Immature natural killer cell (primary cell): ENCODE data around the gene TMEM239. TPM values are rescaled to one million over a fixed set of nuclear protein-coding genes. Genes with fewer than 3 reads are reported as not detected.
A peak's percentile ranks its signal among the peaks of the same experiment; 100 is the strongest.

Experiments used
- DNase-seq, 3 donors: peaks; one replicate each; pipeline ENCODE4 v3.0.0; 2022; ENCODE audit warnings: mixed read lengths in 1 of 3
- H3K27ac Mint-ChIP-seq, 6 donors: one replicate each; pipeline ENCODE4 v1.8.0; 2020; ENCODE audit warnings: mixed read lengths in 6 of 6, mild to moderate bottlenecking in 5 of 6, inconsistent platforms in 4 of 6, moderate library complexity in 3 of 6
- H3K27me3 Mint-ChIP-seq, 3 donors: one replicate each; pipeline ENCODE4 v1.8.0; 2020 to 2021; ENCODE audit warnings: low read depth in 3 of 3, mild to moderate bottlenecking in 3 of 3, mixed read lengths in 3 of 3, moderate library complexity in 3 of 3, inconsistent platforms in 1 of 3
- H3K36me3 Mint-ChIP-seq, 3 donors: one replicate each; pipeline ENCODE4 v1.8.0; 2020; ENCODE audit warnings: mixed read lengths in 3 of 3, inconsistent platforms in 2 of 3, mild to moderate bottlenecking in 2 of 3
- H3K4me1 Mint-ChIP-seq, 2 donors: one replicate each; pipeline ENCODE4 v1.8.0; 2020; ENCODE audit warnings: inconsistent platforms in 2 of 2, mild to moderate bottlenecking in 2 of 2, mixed read lengths in 2 of 2, moderate library complexity in 1 of 2
- H3K4me3 Mint-ChIP-seq, 5 donors: one replicate each; pipeline ENCODE4 v1.8.0; 2020; ENCODE audit warnings: mild to moderate bottlenecking in 5 of 5, mixed read lengths in 5 of 5, inconsistent platforms in 3 of 5, moderate library complexity in 3 of 5
- H3K9me3 Mint-ChIP-seq, 6 donors: one replicate each; pipeline ENCODE4 v1.8.0; 2020; ENCODE audit warnings: mild to moderate bottlenecking in 6 of 6, mixed read lengths in 6 of 6, inconsistent platforms in 4 of 6, moderate library complexity in 3 of 6
- polyA plus RNA-seq, 3 donors: library from polyadenylated mRNA; unstranded; fragments of 300-500 nt; fragmentation: Illumina TruSeq; gene quantifications; one replicate each; pipeline ENCODE4 v1.2.3, GENCODE V29; 2021

The TMEM239 gene
- polyA plus RNA-seq, 3 donors from 2014 or later = not detected

DNA sequence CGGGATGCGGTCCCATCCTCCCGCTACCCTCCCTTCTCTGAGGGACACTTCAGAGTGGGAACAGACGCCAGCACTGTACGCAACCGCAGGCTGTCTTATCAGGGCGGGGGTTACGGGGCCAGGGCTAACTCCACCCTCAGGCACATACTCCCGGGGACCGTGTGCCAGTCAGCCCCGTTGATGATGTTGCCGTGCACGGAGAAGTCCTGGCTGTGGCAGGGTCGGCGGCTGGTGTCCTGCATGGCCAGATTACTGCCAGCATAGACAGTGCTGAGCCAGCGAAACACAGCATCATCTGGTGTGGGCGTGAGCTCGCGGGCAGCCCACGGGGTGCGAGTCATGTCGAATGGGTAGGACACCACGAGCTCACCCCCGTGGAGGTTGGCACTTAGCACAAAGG is 20.7 kb upstream of the TMEM239 start:
- Mint-ChIP-seq H3K36me3 (peaks cover 0 to under 1% (median 0%) of the 10 kb centered on the region in 3 donors), H3K4me3 (no peak overlapping the region), H3K27me3 (peaks cover 4 to 15% (median 14%) of the 10 kb centered on the region in 3 donors), H3K4me1 (peaks cover 10% of the 10 kb centered on the region in 2 donors), H3K9me3 (peaks cover 0 to 2% (median 0%) of the 10 kb centered on the region in 6 donors), H3K27ac (no peak overlapping the region)
- no peak for DNase-seq

DNA sequence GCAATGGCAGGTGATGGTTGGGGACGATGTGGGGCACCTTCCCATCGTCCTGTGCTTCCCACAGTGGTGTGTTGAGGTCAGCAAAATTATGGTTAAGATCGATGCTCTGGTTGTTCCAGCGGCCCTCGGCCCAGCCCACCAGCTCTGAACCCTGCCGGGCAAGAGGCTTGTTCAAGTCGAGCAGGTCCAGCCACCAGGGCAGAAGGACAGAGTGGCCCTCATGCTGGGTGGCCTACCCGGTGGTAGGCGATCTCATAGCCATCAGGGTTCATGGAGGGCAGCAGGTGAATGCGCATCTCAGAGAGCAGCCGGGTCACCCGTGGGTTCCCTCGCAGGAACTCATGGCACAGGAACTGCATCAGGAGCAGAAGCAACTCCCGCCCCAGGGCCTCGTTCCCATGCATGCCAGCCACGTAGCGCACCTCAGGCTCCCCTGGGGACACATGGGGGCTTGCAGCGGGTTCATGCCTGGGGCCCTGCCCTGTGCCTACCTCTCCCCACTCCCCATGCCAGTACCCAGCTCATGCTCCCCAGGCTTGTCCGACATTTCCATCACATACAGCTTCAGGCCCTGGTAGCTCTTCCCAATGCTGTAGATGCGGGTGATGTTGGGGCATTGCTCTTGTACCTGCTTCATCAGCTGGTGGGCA is 20.0 kb upstream of the TMEM239 start:
- no peak overlapping the region for H3K27ac Mint-ChIP-seq

DNA sequence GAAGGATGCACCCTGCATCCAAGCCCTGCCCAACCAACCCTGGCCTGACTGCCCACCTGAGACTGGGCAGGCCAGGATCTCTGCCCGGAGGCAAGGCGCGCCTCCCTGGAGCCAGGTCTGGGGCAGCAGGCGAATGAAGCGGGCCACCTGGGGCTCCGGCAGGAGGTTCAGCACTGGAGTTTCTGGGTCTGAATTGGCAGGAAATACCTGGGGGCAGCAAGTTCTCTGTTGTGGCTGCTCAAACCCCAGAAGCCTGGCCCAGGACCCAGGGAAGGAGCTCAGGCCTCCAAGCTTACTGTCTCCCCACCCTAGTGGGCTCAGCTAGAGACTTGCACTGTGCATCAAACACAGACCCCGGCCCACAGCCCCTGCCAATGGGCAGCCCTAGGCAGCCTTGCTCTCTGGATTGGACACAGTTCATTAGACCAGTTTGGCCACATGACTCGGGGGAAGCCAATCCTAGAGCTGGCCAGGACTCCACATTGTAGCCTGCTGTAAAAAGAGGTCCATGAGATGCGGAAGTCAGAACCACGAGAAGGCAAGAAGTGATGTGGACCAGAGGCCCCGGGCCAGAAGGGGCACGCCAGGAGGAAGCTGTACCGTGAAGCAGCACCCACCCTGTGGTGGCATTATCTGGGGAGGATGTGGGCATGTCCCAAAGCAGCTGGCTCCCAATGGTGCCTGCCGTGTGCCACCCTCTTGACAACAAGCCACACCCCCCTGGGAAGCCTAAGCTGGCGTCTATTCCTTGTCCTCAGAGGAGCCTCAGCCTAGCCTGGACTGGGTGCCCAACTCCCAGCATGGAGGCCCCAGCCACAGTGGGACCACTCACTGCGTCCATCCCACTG is 18.8 kb upstream of the TMEM239 start:
- H3K27ac Mint-ChIP-seq = no peak overlapping the region
- peaks cover 0 to under 1% (median 0%) of the 10 kb centered on the region in 3 donors for H3K36me3 Mint-ChIP-seq
- no peak for DNase-seq
- peaks cover 21 to 22% of the 10 kb centered on the region in 2 donors for H3K4me1 Mint-ChIP-seq
- peaks cover 17% of the 10 kb centered on the region in 3 donors for H3K27me3 Mint-ChIP-seq
- no peak overlapping the region for H3K4me3 Mint-ChIP-seq
- H3K9me3 Mint-ChIP-seq = peaks cover 0 to 2% (median 0%) of the 10 kb centered on the region in 6 donors

More for the DNA sequence above, 20.0 kb upstream of the TMEM239 start:
- Mint-ChIP-seq H3K4me3 (no peak overlapping the region), H3K36me3 (no peaks in the 10 kb centered on the region), H3K4me1 (peaks cover 16 to 17% of the 10 kb centered on the region in 2 donors), H3K27me3 (peaks cover 10 to 17% (median 16%) of the 10 kb centered on the region in 3 donors), H3K9me3 (peaks cover 0 to 2% (median 0%) of the 10 kb centered on the region in 6 donors)
- DNase-seq = no peak

DNA sequence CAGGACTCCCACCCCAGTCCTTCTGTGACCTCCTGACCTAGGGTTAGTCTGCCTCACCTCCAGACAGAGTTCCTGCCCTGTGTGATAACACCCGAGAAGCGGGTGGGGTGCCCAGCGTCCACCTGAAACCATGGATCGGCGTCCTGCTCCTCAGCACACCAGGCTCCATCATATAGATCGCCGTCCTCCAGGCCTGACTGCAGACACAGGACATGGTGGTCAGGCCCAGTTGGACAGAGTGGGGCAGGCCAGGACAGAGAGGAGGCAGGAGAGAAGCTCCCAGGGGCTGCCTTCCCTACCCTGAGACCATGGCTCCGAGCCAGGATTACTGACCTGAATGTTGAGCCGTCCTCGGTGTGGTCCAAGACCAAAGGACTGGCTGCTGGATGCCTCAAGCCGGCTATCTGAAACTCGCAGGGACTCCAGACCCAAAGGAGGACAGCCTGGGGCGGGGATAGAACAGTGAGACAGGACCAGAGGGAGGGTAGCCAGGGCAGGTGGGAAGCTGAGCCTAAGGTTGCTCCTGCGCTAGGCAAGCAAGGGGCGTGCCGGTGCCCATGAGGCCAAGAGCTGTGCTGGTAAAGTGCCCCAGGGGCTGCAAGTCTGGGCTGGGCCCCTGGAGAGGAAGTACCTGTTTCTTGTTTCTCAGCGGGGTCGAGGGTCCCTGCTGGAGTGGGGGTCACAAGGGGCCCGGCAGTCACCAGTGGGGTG is 17.9 kb upstream of the TMEM239 start:
- peaks cover 0 to 4% (median 0%) of the 10 kb centered on the region in 3 donors for H3K36me3 Mint-ChIP-seq
- no peak overlapping the region for H3K4me3 Mint-ChIP-seq
- peaks cover 19 to 21% (median 21%) of the 10 kb centered on the region in 3 donors for H3K27me3 Mint-ChIP-seq
- DNase-seq = no peak
- H3K9me3 Mint-ChIP-seq = peaks cover 0 to 2% (median 0%) of the 10 kb centered on the region in 6 donors
- peaks cover 21 to 22% of the 10 kb centered on the region in 2 donors for H3K4me1 Mint-ChIP-seq
- no peak overlapping the region for H3K27ac Mint-ChIP-seq

DNA sequence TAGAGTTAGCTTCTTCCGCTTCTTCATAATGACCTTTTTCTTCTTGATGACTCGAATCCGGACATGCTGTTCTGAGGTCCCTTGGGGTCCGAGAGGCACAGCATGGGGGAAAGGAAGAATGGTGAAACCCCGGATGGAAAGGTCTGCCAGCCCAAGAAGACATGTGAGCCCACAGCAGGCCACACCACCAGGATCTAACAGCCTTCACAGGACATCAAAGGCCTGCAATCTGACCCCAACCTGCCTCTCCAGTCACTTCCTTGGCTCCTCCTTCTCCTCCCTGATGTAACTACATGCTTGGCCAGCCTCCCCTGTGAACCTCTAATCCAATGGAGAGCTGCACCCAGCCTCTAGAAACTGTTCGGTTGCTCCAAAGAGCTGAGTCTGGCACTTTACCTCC is 17.4 kb upstream of the TMEM239 start:
- Mint-ChIP-seq H3K36me3 (peaks cover 0 to 4% (median 0%) of the 10 kb centered on the region in 3 donors), H3K27ac (no peak overlapping the region)
- DNase-seq = no peak

DNA sequence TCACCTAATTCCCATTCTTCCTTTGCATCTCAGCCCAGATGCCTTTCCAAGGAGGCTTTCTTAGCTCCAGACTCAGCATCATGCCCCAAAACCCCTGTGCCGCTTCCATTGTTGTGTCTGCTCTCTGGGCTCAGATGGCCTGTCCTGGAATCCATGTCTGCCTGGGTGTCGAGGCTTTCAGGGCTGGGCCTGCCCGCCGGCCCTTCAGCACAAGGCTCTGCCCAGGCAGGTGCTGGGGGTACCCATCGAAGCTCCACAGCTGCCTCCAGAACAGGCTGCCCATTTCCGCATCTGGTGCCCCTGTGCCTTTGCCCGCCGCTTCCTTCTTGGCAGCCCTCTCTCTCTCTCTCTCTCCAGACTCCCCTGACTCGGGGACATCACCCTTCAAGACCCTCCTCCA is 16.9 kb upstream of the TMEM239 start:
- peaks cover 21 to 22% of the 10 kb centered on the region in 2 donors for H3K4me1 Mint-ChIP-seq
- H3K4me3 Mint-ChIP-seq = peak overlapping the region; percentile 0 to 96 (median 86)
- no peak overlapping the region for H3K27ac Mint-ChIP-seq
- DNase-seq = no peak
- H3K36me3 Mint-ChIP-seq = peaks cover 0 to 4% (median 0%) of the 10 kb centered on the region in 3 donors
- H3K9me3 Mint-ChIP-seq = peaks cover 0 to 2% (median 0%) of the 10 kb centered on the region in 6 donors
- H3K27me3 Mint-ChIP-seq = peaks cover 21 to 27% (median 26%) of the 10 kb centered on the region in 3 donors

More for the DNA sequence above, 17.4 kb upstream of the TMEM239 start:
- Mint-ChIP-seq H3K4me3 (peak overlapping the region in 3 of 5 donors; percentile 0 to 86 (median 44)), H3K9me3 (peaks cover 0 to 2% (median 0%) of the 10 kb centered on the region in 6 donors), H3K4me1 (peaks cover 21 to 22% of the 10 kb centered on the region in 2 donors), H3K27me3 (peaks cover 19 to 24% (median 21%) of the 10 kb centered on the region in 3 donors)

DNA sequence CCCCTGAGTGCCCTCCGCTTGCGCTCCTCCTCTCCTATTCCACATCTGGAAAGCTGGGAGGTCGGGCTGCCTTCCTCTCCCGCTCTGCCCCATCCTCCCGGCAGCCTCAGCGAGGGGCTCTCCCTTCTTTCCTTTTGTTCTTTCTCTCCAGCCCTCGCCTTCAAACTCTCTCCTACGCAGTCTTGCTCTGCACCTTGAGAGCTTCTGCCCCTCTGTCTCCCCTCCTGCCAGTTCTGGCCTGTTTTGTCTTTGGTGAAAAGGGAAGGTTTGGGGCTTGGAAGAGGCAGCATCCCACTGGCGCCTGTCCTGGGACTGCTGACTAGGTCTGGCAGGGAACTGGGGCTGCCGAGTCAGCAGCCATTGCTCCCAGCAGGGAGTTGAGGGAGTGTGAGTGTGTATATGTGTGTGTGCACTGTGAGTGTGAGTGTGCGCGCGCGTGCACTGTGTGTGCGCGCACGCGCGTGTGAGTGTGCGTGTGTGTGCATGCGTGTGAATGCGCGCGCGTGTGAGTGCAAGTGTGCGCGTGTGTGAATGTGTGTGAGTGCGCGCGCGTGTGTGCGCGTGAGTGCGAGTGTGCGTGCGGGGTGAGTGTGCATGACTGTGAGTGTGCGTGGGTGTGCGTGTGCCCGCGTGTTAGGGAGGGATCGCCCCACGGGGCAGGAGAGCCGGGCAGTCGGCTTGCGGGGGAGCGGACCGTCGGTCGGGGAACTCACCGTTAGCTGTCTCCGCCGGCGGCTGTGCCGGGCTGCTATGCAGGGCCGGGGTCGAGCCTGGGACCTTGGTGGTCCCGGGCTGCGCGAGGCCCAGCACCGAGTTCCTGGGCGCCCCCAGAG is 16.3 kb upstream of the TMEM239 start:
- DNase-seq = no peak
- Mint-ChIP-seq H3K36me3 (peaks cover 0 to 4% (median 0%) of the 10 kb centered on the region in 3 donors), H3K27ac (peak overlapping the region in 3 of 6 donors; percentile 2 to 80 (median 14)), H3K4me1 (peaks cover 21 to 22% of the 10 kb centered on the region in 2 donors), H3K27me3 (peaks cover 25 to 27% (median 27%) of the 10 kb centered on the region in 3 donors), H3K4me3 (peak overlapping the region; percentile 86 to 96 (median 88)), H3K9me3 (peaks cover 0 to 2% (median 0%) of the 10 kb centered on the region in 6 donors)

DNA sequence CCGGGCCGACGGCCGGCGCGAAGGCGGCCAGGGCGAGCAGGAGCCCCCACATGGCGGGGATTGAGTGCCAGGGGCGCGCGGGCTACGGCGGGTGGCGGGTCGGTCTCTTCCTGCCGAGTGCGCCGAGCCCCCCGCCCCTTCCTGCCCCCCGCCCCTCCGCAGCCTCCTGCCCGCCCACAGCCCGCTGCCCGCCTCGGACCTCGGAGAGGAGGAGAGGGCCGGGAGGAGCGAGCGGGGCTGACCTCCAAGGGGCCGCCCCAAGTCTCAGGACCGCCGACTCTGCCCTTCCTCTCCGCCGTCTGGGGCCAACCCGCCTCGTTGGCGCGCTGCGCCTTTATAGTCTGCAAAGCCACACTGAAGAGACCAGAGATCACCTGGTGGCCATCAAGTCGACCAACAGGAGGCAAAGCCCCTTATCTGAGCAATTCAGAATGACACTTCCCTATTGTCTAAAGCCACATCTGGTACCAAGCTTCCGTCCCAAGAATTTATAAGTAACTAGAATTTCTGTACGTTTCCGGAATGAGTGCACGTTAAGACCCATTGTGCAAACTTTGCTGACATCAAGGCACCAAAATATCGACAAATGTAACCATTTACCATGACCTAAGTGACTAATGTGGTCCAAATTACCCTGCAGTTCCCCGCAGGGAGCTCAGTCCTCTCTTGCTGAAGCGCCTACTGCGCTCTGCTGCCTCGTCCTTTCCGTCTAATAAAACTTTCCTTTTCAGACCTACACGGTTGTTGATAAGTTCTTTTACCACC is 15.5 kb upstream of the TMEM239 start, which contains the start of gene CPXM1:
Gene CPXM1, minus strand, starts transcription at position 107 of the 765 bp plus-strand sequence. Its CDS starts 55 bp downstream, at position 52.
- Mint-ChIP-seq H3K4me1 (peaks cover 21 to 22% of the 10 kb centered on the region in 2 donors), H3K36me3 (peaks cover 0 to 4% (median 0%) of the 10 kb centered on the region in 3 donors), H3K4me3 (peak within 1 kb of the TSS; percentile 86 to 96 (median 88)), H3K27ac (peak within 1 kb of the TSS in 3 of 6 donors; percentile 2 to 80 (median 14)), H3K9me3 (peaks cover 0 to 2% (median 0%) of the 10 kb centered on the region in 6 donors), H3K27me3 (peaks cover 25 to 27% (median 27%) of the 10 kb centered on the region in 3 donors)
- peak in 2 of 3 donors; percentile 15 to 22 for DNase-seq

DNA sequence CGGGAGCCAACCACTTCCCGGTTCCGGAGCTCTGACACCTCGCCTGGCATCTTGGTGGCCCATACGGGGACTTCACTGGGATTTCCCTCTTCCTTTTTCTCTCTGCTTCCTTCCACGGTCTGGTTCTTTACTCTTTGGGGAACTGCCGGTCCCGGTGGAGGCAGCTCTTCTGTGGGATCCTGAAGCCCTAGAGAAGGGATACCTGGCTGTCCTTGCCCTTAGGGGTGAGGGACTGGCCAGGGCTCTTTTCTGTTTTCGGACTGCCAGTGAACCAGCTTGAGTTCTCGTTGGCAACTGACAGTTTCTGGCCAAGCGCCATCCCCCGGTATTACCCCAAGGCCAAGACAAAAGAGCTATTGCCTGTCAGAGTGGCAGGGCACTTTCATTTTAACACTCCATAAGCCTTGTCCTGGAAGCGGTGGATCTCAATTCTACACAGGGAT is 14.9 kb upstream of the TMEM239 start:
- Mint-ChIP-seq H3K36me3 (peaks cover 0 to 7% (median 0%) of the 10 kb centered on the region in 3 donors), H3K9me3 (peaks cover 0 to 2% (median 0%) of the 10 kb centered on the region in 6 donors), H3K4me1 (peaks cover 21 to 22% of the 10 kb centered on the region in 2 donors), H3K4me3 (peak overlapping the region; percentile 76 to 88 (median 84)), H3K27me3 (peaks cover 29 to 31% (median 29%) of the 10 kb centered on the region in 3 donors), H3K27ac (no peak overlapping the region)
- DNase-seq = no peak

DNA sequence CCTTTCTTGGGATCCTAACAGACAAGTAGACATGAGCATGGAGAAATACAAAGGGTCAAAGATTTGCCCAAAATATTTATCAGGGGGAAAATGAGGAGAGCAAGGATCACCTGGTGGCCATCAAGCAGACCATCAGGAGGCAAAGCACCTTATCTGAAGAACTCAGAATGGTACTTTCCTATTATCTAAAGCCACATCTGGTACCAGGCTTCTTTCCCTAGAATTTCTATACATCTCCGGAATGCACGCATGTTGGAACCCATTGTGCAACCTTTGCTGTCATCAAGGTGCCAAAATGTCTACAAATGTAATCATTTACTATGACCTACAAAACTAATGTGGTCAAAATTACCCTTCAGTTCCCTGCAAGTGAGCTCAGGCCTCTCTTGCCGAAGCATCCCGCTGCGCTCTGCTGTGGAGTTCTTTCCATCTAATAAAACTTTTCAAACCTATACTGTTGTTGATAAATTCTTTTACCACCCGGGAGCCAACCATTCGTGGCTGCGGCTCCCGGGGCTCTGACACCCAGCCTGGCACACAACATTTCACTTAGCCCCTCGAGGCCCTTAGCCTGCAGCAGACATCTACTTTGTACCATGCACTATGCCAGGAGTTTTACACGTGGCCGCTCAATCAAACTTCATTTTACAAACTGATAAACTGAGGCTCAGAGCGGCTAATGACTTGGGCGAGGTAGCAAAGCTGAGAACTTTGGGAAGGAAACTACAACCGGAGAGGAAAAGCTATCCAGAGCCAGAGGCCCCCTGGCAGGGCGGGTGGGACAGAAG is 11.9 kb upstream of the TMEM239 start:
- H3K27ac Mint-ChIP-seq = no peak overlapping the region

More for the DNA sequence above, 11.9 kb upstream of the TMEM239 start:
- Mint-ChIP-seq H3K4me3 (no peak overlapping the region), H3K27me3 (peaks cover 26 to 34% (median 29%) of the 10 kb centered on the region in 3 donors), H3K4me1 (peaks cover 21 to 22% of the 10 kb centered on the region in 2 donors), H3K36me3 (peaks cover 0 to 8% (median 0%) of the 10 kb centered on the region in 3 donors), H3K9me3 (peaks cover 0 to 2% (median 0%) of the 10 kb centered on the region in 6 donors)
- DNase-seq = no peak
